Stomach (tissue), 9 donors: ENCODE measurements around the gene LSR. TPM values are rescaled to one million over a fixed set of nuclear protein-coding genes. Genes with fewer than 3 reads are reported as not detected.

Experiments
- DNase-seq, 2 donors: peaks; one replicate each; pipeline versions ENCODE4 v3.0.0 to v3.0.0-alpha.2; 2013 to 2019
- H3K27ac ChIP-seq, 5 donors: fragments of 200-600 bp in 4 of 5; sonication (generic) in 4 of 5; one replicate each; pipeline ENCODE4 v1.5.1; 2013 to 2019; ENCODE audit warnings: mild to moderate bottlenecking in 1 of 5, moderate library complexity in 1 of 5
- H3K27me3 ChIP-seq, 3 donors: fragments of 200-600 bp; sonication (generic); one replicate each; pipeline ENCODE4 v1.5.1; 2017 to 2019; ENCODE audit warnings: mixed run types in 1 of 3
- H3K36me3 ChIP-seq, 4 donors: fragments of 200-600 bp; sonication (generic); 1 replicate in 3 of 4; 2 replicates in 1 of 4; pipeline ENCODE4 v1.5.1; 2016 to 2019
- H3K4me1 ChIP-seq, 4 donors: fragments of 200-600 bp; sonication (generic); one replicate each; pipeline ENCODE4 v1.5.1; 2016 to 2019
- H3K4me3 ChIP-seq, 4 donors: fragments of 200-600 bp; sonication (generic) in 3 of 4; one replicate each; pipeline ENCODE4 v1.5.1; 2016 to 2019; ENCODE audit warnings: mild to moderate bottlenecking in 1 of 4
- H3K9me3 ChIP-seq, 4 donors: fragments of 200-600 bp; sonication (generic); one replicate each; pipeline ENCODE4 v1.5.1; 2016 to 2019
- EP300 ChIP-seq: sonication (generic); formaldehyde crosslinking; IDR thresholded peaks from one replicate; pipeline ENCODE4 v1.6.1; 2017; ENCODE audit warnings: antibody characterized with exemption
- POLR2A ChIP-seq, 4 donors: fragments of 450-650 bp; IDR thresholded peaks; one replicate each; pipeline ENCODE4 v1.6.1; 2016; ENCODE audit warnings: antibody characterized with exemption in 4 of 4, control low read depth in 2 of 4, mild to moderate bottlenecking in 1 of 4, moderate library complexity in 1 of 4
- POLR2AphosphoS5 ChIP-seq, 3 donors: sonication (generic); formaldehyde crosslinking; IDR thresholded peaks; one replicate each; pipeline ENCODE4 v1.6.1; 2016; ENCODE audit warnings: antibody characterized with exemption in 3 of 3
- WGBS, 5 donors: extraction: QIAGEN DNeasy Blood & Tissue Kit in 3 of 5; methylation state at CpG; one replicate each; pipeline versions ENCODE4 v1.1.5 to v1.1.7; 2013 to 2018; 5-methylcytosine and 5-hydroxymethylcytosine counted together
- intact Hi-C: fragments of 100-400 bp; cut with DNase I; formaldehyde crosslinking; loops from one replicate; pipeline ENCODE4 v1.15.1; 2023; ENCODE audit warnings: low total_unique reads
- polyA plus RNA-seq, 3 donors: library from polyadenylated mRNA; stranded (reverse); fragments of 200-250 nt; gene quantifications; one replicate each; pipeline ENCODE4 v1.2.3, GENCODE V29; 2013
- total RNA-seq, 5 donors: library from RNA; depleted of rRNA; stranded (reverse); fragments of >200 nt; gene quantifications; one replicate each; pipeline versions ENCODE4 v1.1.0 to v1.2.3, GENCODE V29; 2014 to 2016
- TF ChIP-seq, protein P1 (sequence below), 7 experiments: fragments of 450-650 bp in 4 of 7; fragments of 200-600 bp in 3 of 7; sonication (generic) in 3 of 7; IDR thresholded peaks; one replicate each; pipeline ENCODE4 v1.5.1; 2016 to 2019; ENCODE audit warnings: antibody characterized with exemption in 7 of 7, control low read depth in 2 of 7, mild to moderate bottlenecking in 1 of 7
- donor health status: healthy with polysubstance abuse.
- donor health status: Bipolar disorder and iron deficiency.
- donor health status: healthy.

LSR gene
- total and polyA plus RNA-seq, 8 donors, result 17.9 to 174 (median 78.6) TPM

DNA sequence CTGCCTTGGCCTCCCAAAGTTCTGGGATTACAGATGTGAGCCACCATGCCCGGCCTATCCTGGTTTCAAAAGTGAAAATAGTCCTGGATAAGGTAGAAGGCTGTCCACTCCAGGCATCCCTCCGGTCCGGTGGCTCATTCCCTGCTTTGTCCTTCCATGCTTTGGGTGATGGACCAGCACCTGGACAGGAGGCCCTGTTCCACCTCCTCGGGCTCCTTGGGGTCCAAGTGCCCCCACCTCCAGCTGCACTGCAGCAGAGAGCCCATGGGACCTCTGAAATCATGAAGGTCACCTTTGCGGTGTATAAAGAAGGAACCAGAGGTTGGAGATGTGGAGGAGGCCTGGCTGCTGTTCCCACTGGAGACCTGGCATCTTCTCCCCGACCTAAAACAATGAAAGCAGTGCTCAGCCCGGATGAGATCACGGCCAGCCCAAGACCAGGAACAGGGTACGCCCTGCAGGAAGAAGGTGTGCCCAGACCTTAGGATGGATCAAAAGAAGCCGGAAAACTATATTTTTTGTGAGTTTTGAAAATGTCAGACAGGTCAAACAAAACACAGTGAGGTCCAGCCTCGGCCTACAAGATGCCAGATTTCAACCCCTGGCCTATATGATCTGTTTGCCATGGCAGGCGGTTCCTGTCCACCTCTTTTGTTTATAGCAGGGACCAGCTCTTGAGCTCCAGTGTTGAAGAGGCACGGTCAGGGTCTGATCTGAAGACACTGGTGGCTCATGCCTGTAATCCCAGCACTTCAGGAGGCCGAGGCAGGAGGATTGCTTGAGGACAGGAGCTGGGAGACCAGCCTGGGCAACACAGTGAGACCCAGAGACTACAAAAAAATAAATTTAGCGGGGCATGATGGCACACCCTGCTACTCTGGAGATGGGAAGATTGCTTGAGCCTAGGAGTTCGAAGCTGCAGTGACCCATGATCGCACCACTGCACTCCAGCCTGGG is 5.8 kb downstream of the LSR start:
- WGBS, 5 donors, result 62 to 72% (median 66%) methylated on average over 13 to 17 of the region's 17 CpGs

DNA sequence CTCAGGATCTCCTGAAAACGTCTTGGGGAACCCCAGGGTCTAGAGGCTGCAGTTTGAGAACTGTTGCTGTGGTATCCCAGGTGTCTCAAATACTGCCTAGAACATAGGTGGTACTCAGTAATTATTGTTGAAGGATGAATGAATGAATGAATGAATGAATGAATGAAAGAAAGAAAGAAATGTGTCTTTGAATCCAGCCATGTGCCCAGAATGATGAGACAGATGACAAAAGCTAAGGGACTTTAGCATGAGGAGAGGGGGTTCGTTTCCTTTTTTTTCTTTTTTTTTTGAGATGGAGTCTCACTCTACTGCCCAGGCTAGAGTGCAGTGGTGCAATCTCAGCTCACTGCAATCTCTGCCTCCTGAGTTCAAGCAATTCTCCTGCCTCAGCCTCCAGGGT is 7.8 kb downstream of the LSR start:
- Histone ChIP-seq H3K4me3 (no peak overlapping the region), H3K36me3 (peaks cover 0 to 44% (median 19%) of the 10 kb centered on the region in 4 donors), H3K27ac (peak overlapping the region in 2 of 5 donors; percentile 24 to 64), H3K27me3 (peaks cover 0 to 5% (median 0%) of the 10 kb centered on the region in 3 donors), H3K9me3 (no peaks in the 10 kb centered on the region), H3K4me1 (peaks cover 24 to 66% (median 46%) of the 10 kb centered on the region in 4 donors)
- TF ChIP-seq, protein P1, sequence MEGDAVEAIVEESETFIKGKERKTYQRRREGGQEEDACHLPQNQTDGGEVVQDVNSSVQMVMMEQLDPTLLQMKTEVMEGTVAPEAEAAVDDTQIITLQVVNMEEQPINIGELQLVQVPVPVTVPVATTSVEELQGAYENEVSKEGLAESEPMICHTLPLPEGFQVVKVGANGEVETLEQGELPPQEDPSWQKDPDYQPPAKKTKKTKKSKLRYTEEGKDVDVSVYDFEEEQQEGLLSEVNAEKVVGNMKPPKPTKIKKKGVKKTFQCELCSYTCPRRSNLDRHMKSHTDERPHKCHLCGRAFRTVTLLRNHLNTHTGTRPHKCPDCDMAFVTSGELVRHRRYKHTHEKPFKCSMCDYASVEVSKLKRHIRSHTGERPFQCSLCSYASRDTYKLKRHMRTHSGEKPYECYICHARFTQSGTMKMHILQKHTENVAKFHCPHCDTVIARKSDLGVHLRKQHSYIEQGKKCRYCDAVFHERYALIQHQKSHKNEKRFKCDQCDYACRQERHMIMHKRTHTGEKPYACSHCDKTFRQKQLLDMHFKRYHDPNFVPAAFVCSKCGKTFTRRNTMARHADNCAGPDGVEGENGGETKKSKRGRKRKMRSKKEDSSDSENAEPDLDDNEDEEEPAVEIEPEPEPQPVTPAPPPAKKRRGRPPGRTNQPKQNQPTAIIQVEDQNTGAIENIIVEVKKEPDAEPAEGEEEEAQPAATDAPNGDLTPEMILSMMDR (IDR thresholded peaks at IDR 0.05), result no peak
- TF ChIP-seq EP300 (no peak), POLR2AphosphoS5 (IDR thresholded peaks at IDR 0.05) (no peak), POLR2A (IDR thresholded peaks at IDR 0.05) (no peak)
- intact Hi-C loops, result no loop called here
- WGBS, 5 donors, result 44 to 54% (median 52%) methylated on average over 2 of the region's 2 CpGs
- DNase-seq, result no peak

More for the DNA sequence above, 5.8 kb downstream of the LSR start:
- no peaks in the 10 kb centered on the region for H3K9me3 ChIP-seq
- H3K36me3 ChIP-seq, result peaks cover 0 to 48% (median 18%) of the 10 kb centered on the region in 4 donors
- H3K4me1 ChIP-seq, result peaks cover 20 to 72% (median 54%) of the 10 kb centered on the region in 4 donors
- DNase-seq, result no peak
- intact Hi-C loops, result no loop called here
- no peak overlapping the region for H3K4me3 ChIP-seq
- TF ChIP-seq EP300 (no peak), POLR2AphosphoS5 (IDR thresholded peaks at IDR 0.05) (peak in 1 of 3 donors; percentile 6)
- peak overlapping the region; percentile 50 to 80 (median 63) for H3K27ac ChIP-seq
- peaks cover 0 to 18% (median 0%) of the 10 kb centered on the region in 3 donors for H3K27me3 ChIP-seq

DNA sequence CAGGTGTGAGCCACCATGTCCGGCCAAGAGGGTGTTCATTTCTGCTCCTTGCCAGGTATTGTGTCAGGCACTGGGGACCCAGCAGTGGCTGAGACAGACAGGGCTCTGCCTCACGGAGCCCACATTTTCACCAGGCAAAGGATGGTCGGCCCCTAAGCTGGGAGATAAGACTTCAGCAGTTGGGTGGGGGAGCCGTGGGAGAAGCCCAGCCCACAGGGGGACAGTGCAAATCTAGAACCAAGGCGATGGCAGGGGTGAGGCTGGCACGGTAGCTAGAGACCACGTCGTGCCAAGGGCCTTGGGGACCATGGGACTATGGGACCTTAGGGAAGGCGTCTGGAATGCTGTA is 8.3 kb downstream of the LSR start:
- H3K4me1 ChIP-seq, result peaks cover 29 to 70% (median 51%) of the 10 kb centered on the region in 4 donors
- WGBS, 5 donors, result 73 to 82% (median 77%) methylated on average over 9 of the region's 9 CpGs
- H3K36me3 ChIP-seq, result peaks cover 0 to 44% (median 22%) of the 10 kb centered on the region in 4 donors
- H3K27me3 ChIP-seq, result peaks cover 0 to 5% (median 0%) of the 10 kb centered on the region in 3 donors
- no peak for DNase-seq
- TF ChIP-seq EP300 (no peak), POLR2AphosphoS5 (IDR thresholded peaks at IDR 0.05) (no peak), POLR2A (IDR thresholded peaks at IDR 0.05) (no peak)
- TF ChIP-seq, protein P1 (IDR thresholded peaks at IDR 0.05), result no peak
- intact Hi-C loops, result no loop called here
- H3K4me3 ChIP-seq, result no peak overlapping the region
- H3K9me3 ChIP-seq, result no peaks in the 10 kb centered on the region
- peak overlapping the region in 2 of 5 donors; percentile 24 to 30 for H3K27ac ChIP-seq

DNA sequence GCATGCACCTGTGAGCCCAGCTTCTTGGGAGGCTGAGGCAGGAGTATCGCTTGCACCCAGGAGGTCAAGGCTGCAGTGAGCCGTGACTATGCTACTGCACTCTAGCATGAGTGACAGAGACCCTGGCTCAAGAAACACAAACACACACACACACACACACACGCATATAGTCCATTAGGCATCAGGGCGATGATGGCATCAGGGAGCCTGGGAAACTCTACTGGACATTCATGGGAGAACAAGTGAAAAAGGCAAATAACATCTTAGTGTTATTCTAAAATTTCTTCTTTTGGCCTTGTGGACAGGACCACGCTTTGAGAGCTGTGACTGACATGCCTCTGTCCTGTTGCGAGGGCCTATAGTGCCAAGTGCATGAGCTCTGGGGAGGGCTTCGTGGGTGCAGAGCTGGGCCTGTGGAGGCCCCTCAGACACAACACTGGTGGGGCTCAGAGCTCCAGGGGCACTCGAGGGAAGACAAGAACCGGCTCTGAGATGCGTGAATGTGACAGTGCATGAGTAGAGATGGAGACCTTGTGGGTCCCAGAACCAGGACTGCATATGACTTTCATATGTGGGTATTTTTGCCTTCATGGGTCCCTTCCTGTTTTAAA is 12.0 kb downstream of the LSR start:
- DNase-seq, result peak in 1 of 2 donors; percentile 17
- peaks cover 8 to 68% (median 48%) of the 10 kb centered on the region in 4 donors for H3K4me1 ChIP-seq
- 77 to 82% (median 78%) methylated on average over 10 of the region's 10 CpGs for WGBS, 5 donors
- H3K36me3 ChIP-seq, result peaks cover 0 to 55% (median 21%) of the 10 kb centered on the region in 4 donors
- no peak overlapping the region for H3K4me3 ChIP-seq
- intact Hi-C loops, result loop anchor here (10.0 kb wide), 1 partner anchor 116 kb away; the partner anchor contains the start of gene FXYD7
- H3K9me3 ChIP-seq, result no peaks in the 10 kb centered on the region
- no peak overlapping the region for H3K27ac ChIP-seq
- TF ChIP-seq POLR2AphosphoS5 (IDR thresholded peaks at IDR 0.05) (no peak), EP300 (no peak), POLR2A (IDR thresholded peaks at IDR 0.05) (no peak)
- TF ChIP-seq, protein P1 (IDR thresholded peaks at IDR 0.05), result no peak
- H3K27me3 ChIP-seq, result peaks cover 0 to 5% (median 0%) of the 10 kb centered on the region in 3 donors
